ENCODE results near the gene SCMH1. TPM values are rescaled to one million over a fixed set of nuclear protein-coding genes. Genes with fewer than 3 reads are reported as not detected.
"Not testable (repeated sequence)": the region's sequence is repeated elsewhere in the genome, so short reads cannot be mapped to it uniquely, and the experiment has no call there.

SCMH1 gene
- total RNA-seq, 1 experiment from 2014 or later, result 20.3 TPM

DNA sequence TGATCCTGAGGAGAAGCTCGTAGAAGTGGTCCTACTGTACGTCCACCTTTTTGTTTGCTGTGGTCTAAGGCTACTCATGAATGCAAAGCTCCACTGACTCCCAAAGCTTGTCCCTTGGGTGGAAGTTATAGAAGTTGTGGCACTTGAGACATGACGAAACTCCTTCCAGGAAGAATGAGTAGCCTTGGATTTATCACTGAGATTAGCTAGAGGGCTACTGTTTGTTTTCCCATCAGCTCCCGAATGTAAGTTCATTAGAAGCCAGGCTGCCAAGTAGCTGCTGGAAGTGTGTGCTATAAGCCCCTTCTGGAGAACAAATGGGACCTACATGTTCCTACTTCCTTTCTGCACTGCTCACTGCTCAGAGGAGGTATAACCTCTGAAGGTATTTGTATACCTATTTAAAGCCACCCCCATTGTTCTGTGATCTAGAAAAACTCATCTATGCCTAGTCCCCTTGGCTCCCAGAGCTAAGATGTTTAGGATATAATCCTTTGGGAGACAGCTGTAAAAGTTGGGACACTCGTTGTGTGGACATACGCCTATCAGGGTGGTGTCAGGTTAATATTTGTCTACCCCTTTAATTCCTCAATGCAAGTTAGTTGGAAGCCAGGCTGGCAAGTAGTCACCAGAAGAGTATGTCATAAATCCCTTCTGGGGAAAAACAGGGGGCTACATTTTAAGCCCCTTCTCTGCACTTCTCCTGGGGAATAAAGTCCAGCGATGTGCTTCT is 72.9 kb downstream of the SCMH1 start:
- in situ Hi-C loops (cut with HindIII; ENCODE audit: low pct_unique_long_range_greater_than_20kb, low sequenced_read_pairs), result no loop called here
- no peak for DNase-seq (ENCODE audit: low read depth)

DNA sequence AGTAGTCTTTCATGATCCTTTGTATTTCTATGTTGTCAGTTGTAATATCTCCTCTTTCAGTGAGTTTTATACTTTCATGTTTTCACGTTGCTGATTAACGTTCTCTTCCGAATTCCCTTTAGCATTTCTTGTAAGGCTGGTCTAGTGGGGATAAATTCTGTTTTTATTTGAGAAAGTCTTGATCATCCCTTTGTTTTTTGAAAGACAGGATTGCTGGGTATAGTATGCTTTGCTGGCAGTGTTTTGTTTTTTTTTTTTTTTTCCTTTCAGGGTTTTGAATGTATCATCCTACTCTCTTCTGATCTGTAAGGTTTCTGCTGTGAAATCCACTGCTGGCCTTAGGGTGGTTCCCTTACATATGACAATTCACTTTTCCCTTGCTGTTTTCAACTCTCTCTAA is 74.4 kb downstream of the SCMH1 start:
- no peak for DNase-seq (ENCODE audit: low read depth)
- in situ Hi-C loops (cut with HindIII; ENCODE audit: low pct_unique_long_range_greater_than_20kb, low sequenced_read_pairs), result no loop called here

DNA sequence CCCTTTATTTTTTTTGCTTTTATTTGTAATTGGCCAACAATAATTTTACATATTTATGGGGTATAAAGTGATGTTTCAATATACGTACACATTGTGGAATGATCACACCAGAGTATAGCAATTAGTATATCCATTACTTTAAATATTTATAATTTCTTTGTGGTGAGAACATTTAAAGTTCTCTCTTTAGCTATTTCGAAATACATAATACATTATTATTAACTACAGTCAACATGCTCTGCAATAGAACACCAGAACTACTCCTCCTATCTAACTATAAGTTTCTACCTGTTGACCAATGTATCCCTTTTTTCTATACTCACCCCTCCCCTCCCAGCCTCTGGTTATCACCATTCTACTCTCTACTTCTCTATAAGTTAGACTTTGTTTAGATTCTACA is 77.4 kb downstream of the SCMH1 start:
- no peak for DNase-seq (ENCODE audit: low read depth)
- in situ Hi-C loops (cut with HindIII; ENCODE audit: low pct_unique_long_range_greater_than_20kb, low sequenced_read_pairs), result no loop called here

DNA sequence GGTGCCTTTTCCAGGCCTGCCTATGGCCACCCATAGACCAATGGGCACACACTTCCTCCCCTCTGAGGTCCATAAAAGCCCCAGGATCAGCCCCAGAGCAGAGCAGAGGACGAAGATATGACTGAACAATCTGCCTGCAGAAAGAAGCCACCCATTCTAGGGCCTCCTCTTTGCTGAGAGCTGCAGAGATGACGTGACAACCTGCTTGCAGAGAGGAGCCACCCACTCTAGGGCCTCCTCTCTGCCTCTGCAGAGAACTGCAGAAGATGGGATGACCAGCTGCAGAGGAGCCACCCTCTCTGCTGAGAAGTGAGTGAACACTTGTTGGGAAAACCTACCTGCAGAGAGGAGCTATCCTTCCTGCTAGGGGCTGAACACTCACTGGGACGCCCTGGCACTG is 79.7 kb downstream of the SCMH1 start:
- in situ Hi-C loops (cut with HindIII; ENCODE audit: low pct_unique_long_range_greater_than_20kb, low sequenced_read_pairs), result no loop called here
- DNase-seq (ENCODE audit: low read depth), result no peak

DNA sequence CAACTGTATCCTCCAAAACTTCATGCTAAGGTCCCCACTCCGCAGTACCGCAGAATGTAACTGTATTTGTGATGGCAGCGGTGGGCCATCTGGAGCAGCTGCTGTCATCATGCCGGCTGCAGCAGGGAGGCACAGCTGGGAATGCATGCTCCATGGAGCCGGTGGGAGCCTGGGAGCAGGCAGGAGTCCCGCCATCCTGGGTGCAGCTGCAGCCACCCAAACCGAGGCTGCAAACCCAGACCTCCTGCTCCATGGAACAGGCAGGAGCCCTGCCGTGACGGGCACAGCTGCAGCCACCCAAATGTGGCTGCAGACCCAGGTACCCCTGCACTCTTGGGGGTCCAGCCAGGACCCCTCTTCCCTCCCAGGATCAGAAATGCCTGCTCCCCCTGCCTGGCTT is 80.3 kb downstream of the SCMH1 start:
- in situ Hi-C loops (cut with HindIII; ENCODE audit: low pct_unique_long_range_greater_than_20kb, low sequenced_read_pairs), result no loop called here
- no peak for DNase-seq (ENCODE audit: low read depth)

DNA sequence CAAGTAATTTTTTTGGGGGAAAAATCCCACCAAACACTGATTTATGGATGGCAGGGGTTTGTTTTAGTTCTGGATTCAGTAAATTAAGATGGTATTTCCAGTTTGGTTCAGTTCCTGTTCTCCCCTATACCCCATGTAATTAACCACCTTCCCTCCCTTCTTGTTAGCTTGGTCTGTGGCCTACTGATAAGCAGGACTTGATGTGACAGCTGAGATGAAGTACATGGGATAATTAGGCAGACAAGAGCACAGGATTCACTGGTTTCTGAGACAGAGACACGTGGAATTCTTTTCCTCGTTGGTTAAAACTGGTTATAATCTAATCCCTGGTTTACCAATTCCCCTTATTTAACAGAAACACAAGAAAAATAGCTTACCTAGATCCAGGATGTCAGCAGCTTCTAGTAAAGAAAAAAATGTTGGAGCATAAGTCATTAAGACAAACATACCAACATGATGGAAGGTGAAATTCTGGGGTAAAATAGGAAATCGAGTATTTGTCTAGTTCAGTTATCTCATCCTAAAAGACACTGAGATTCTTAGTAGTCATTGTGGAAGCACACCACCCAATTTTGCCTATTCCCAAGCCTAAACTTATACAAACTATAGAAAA is 81.5 kb downstream of the SCMH1 start:
- DNase-seq (ENCODE audit: low read depth), result no peak
- in situ Hi-C loops (cut with HindIII; ENCODE audit: low pct_unique_long_range_greater_than_20kb, low sequenced_read_pairs), result no loop called here

DNA sequence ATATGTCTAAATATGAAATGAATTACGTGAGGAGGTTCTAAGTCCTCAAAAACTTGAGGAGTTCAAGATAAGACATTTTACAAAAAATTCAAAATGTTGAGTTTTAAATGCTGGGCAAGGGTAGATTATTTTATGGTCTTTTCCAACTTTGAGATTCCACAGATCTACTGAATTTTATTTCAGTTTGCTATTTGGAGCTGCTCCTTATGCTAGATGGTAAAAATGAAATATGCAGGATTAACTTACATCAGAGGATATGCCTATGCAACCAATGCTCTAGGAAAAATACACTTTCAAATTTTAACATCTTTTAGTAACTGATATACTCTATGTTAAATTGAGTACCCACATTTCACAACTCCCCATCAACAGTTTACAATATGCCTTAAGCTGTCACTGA is 83.1 kb downstream of the SCMH1 start:
- DNase-seq (ENCODE audit: low read depth), result no peak
- in situ Hi-C loops (cut with HindIII; ENCODE audit: low pct_unique_long_range_greater_than_20kb, low sequenced_read_pairs), result no loop called here

DNA sequence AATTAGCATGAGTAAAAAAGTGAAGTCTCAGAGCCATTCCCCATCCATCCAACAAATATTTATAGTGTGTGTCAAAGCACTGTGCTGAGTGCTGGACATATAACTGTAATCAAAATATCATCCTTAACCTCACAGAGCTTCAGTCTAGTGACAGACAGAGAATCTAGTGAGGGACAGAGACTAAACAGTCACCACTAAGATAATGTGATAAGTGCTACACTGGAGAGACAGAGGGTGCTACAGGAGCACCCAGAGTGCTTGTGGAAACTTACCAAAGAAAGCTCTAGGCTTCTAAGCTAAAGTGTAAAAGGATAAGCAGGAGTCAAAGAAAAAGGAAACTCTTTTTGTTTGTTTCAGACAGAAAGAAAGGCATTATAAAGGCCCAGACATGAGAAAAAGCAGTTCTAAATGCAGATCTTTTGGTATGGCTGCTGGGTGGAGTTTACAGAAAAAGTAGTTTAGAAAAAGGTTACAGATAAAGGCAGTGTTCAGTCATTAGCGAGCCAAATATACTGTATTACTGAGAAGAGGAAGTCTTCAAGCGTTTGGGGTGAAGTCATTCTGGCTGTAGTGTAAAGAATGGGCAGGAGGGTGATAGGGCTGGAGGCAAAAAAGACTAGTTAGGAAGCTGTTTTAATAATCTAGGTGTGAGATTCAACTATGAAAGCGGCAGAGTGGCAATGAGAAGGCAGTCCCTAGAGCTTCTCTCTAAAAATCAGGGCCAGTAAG is 83.8 kb downstream of the SCMH1 start:
- in situ Hi-C loops (cut with HindIII; ENCODE audit: low pct_unique_long_range_greater_than_20kb, low sequenced_read_pairs), result no loop called here
- no peak for DNase-seq (ENCODE audit: low read depth)

DNA sequence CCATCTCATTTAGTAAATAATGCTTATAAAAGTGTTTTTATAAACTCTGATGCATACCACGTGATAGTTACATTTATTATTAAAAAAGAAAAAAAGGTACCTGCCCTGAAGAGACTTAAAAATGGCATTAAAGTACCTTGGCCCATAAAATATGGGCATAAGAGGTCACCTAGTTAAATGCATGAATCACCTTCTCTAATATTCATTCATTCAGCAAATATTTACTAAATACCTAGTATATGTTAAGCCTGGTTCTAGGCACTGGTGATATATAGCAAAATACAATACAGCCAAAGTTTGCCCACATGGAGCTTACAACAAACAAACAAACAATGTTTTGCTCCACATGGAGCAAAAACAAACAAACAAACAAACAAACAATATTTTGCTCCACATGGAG is 87.0 kb downstream of the SCMH1 start:
- in situ Hi-C loops (cut with HindIII; ENCODE audit: low pct_unique_long_range_greater_than_20kb, low sequenced_read_pairs), result no loop called here
- DNase-seq (ENCODE audit: low read depth), result no peak

DNA sequence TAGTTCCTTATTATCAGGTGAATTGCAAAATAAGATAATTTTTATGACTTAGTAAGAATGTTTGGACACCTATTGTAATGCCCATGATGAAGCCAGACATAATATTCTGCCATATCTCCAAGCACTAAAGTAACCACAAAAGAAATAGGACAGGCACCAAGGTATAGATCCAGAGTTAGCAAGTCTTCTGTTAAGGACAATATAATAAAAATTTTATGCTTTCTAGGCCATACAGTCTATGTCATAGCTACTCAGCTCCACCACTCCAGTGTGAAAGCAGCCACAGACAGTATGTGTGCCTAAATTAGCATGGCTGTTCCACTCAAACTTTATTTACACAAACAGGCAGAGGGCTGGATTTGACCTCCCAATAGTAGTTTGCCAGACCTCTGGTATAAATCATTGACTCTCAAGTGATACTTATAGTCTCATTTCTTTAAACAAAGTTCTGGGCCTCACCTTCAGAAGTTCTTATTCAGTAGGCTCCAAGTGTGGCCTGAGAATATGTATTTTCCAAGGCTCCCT is 88.3 kb downstream of the SCMH1 start:
- in situ Hi-C loops (cut with HindIII; ENCODE audit: low pct_unique_long_range_greater_than_20kb, low sequenced_read_pairs), result no loop called here
- DNase-seq (ENCODE audit: low read depth), result no peak

DNA sequence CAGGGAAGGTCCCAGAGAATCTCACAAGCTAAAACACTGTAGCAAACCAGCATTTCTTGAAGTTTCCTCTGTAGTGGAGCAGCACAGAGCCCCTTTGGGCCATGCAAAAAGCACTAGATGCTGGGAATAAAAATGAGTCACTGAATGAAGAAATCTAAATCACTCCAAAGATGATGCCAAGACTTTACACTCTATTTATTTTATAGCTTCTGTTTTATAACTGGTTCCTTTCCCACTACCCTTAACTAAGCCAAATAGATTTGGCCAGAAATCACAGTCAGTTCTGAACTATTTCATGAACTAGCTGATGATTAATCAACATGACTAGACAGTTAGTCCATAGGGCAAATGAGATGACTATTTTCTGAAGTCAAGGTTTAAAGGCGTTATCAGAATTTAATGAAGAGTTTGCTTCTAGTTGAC is 89.5 kb downstream of the SCMH1 start:
- peak; percentile 81 for DNase-seq (ENCODE audit: low read depth)
- in situ Hi-C loops (cut with HindIII; ENCODE audit: low pct_unique_long_range_greater_than_20kb, low sequenced_read_pairs), result no loop called here

DNA sequence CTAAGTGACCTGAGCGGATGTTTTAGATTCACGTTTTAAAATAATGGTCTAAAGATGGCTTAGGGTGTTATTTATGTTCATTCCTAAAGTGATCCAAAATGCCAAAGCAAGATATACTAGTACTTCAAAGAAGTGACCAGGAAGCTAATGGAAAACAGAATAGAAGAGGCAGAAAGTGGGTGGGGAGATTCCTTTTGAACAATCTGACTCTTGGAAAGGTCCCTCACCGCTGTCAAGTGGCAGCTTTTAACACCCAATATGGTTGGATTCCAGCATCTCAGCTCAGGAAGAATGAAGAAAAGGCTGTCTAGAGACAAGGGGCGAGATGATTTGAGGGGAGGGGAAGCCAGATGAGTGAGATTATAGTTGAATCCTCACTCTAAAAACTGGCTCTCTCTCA is 90.3 kb downstream of the SCMH1 start:
- in situ Hi-C loops (cut with HindIII; ENCODE audit: low pct_unique_long_range_greater_than_20kb, low sequenced_read_pairs), result no loop called here
- DNase-seq (ENCODE audit: low read depth), result no peak

DNA sequence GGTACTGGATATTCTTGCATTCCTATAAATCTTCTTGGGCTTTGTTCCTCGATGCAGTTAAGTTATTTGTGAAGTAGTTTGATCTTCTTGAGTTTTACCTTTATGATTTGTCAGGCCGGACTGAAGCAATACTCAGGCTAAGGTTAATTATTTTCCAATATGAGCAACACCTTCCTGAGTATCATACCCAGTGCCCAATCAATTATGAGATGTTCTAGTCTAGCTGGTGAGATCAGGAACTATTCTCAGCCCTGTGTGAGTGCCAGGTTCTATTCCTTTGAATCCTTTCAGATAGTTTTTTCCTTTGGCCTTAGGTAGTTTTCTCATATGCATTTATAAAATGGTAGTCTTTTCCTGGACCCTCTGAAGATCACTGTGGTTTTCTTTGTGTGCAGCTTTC is 92.5 kb downstream of the SCMH1 start:
- in situ Hi-C loops (cut with HindIII; ENCODE audit: low pct_unique_long_range_greater_than_20kb, low sequenced_read_pairs), result no loop called here
- DNase-seq (ENCODE audit: low read depth), result no peak

DNA sequence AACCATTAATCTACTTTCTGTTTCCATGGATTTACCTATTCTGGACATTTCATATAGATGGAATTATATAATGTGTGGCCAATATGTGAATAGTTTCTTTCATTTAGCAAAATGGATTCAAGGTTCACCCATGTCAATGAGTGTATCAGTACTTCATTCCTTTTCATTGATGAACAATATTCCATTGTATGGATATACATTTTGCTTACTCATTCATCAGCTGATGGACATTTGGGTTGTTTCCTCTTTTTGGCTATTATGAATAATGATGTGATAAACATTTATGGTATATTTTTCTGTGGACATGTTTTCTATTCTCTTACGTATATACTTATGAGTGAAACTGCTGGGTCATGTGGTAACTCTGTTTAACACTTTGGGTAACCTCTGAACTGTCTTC is 97.8 kb downstream of the SCMH1 start:
- in situ Hi-C loops (cut with HindIII; ENCODE audit: low pct_unique_long_range_greater_than_20kb, low sequenced_read_pairs), result no loop called here
- no peak for DNase-seq (ENCODE audit: low read depth)

DNA sequence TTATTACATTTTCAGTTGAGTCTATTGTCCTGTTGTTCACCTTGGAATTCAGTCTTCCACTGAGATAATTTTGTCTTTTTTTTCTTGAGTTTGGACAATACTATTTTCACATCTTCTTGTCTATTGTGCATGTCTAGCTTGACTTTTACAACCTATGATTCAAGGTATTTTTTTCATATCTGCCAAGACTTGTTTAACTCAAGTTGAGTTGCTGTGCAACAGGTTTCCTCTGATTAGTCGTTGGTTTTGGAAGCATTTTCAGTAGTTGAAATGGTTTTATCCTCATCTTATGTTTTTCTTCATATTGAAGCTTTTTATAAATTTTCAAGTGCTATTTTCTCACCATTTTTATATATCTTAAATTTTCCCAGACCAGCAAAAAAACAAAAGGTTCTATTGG is 103.6 kb downstream of the SCMH1 start:
- no peak for DNase-seq (ENCODE audit: low read depth)
- in situ Hi-C loops (cut with HindIII; ENCODE audit: low pct_unique_long_range_greater_than_20kb, low sequenced_read_pairs), result no loop called here

DNA sequence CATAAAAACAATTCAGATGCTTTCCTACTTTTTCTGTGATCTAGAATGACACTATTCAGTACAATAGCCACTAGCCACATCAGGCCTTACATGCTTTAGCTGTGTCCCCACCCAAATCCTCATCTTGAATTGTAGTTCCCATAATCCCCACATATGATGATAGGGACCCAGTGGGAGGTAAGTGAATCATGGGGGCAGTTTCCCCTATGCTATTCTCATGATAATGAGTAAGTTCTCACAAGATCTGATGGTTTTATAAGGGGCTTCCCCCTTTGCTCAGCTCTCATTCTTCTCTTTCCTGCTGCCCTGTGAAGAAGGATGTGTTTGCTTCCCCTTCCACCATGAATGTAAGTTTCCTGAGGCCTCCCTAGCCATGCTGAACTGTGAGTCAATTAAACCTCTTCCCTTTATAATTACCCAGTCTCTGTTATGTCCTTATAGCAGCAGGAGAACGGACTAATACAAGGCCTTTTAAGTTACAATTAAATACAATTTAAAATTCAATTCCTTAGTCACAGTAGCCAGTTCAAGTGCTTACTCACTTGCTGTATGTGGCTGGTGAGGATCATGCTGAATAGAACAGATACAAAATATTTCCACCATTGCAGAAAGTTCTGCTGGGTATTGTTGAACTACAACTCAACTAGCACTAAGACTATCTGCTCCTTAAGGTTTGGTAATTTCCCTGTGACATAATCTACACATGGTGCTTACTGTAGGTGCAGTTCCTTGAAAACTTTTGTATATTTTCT is 106.7 kb downstream of the SCMH1 start:
- no peak for DNase-seq (ENCODE audit: low read depth)
- in situ Hi-C loops (cut with HindIII; ENCODE audit: low pct_unique_long_range_greater_than_20kb, low sequenced_read_pairs), result no loop called here

DNA sequence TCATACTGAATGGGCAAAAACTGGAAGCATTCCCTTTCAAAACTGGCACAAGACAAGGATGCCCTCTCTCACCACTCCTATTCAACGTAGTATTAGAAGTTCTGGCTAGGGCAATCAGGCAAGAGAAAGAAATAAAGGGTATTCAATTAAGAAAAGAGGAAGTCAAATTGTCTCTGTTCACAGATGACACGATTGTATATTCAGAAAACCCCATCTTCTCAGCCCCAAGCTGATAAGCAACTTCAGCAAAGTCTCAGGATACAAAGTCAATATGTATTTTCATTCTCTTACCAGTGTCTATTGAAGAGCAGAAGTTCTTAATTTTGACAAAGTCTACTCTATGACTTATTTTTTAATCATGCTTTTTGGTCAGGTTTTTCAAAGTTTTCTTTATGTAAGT is 107.8 kb downstream of the SCMH1 start:
- DNase-seq (ENCODE audit: low read depth); in situ Hi-C loops (cut with HindIII; ENCODE audit: low pct_unique_long_range_greater_than_20kb, low sequenced_read_pairs): not testable (repeated sequence)

DNA sequence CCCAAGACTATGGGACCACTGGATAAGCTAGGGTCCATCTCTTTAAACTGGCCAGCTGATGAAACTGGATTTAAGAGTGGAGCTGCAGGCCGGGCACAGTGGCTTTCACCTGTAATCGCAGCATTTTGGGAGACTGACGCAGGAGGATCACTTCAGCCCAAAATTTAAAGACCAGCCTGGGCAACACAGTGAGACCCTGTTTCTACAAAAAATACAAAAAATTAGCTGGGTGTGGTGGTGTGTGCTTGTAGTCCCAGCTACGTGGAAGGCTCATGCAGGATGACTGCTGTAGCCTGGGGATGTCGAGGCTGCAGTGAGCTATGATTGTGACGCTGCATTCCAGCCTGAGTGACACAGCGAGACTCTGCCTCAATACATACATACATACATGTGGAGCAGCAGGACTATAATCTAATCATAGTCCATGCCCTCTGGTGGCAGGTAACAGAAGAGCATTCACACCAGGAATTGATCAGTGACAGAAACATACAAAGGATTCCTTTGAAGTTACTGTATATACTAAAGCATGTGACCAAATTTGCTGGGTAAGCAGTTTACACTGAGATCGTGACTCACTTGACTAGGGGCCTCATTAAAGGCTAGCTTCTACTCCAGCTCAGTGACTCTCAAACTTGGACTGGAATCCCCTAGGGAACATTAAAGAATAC is 119.1 kb downstream of the SCMH1 start:
- peak; percentile 47 for DNase-seq (ENCODE audit: low read depth)
- in situ Hi-C loops (cut with HindIII; ENCODE audit: low pct_unique_long_range_greater_than_20kb, low sequenced_read_pairs), result no loop called here

Data from Caki2 (cell line).